ENCODE measurements around the gene RTN4R.

DNA sequence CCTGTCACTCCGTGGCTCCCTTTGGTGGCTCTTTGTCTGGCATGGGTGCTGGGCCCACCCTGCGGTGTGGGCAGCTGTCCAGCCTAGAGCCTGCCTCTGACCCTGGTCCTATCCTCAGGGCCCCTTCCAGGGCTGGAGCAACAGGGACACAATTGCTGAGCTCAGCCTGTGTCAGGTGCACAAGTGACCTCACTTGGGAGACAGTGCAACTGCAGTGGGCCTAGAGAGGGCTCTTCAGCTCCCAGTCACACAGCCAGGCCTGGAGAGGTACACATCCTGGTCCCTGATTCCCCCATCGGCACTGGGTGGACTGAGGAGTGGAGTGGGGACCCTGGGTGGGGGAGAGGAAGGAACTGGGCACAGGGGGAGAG is 43.9 kb downstream of the RTN4R start:
- TF ChIP-seq CTCF (IDR thresholded peaks at IDR 0.05) (no peak), POLR2AphosphoS5 (IDR thresholded peaks at IDR 0.05; ENCODE audit: insufficient read depth in 1 of 2, low read depth in 1 of 2) (no peak)
